Activated B cell treated with CpG ODN at 0.5 μM for 24 hours (primary cell): Measurements from ENCODE around the gene TRIM62. TPM values are rescaled to one million over a fixed set of nuclear protein-coding genes. Genes with fewer than 3 reads are reported as not detected.
A peak's percentile ranks its signal among the peaks of the same experiment; 100 is the strongest.

Experiments
- ATAC-seq: fragments of 200-7000 bp; cut with Tn5 transposase; one replicate; pipeline ENCODE4 v1.10.0; 2021; ENCODE audit warnings: low read depth, mild to moderate bottlenecking, moderate library complexity
- CTCF ChIA-PET: fragments of 350-600 bp; sonication (Branson Sonifier 250); formaldehyde crosslinking; loops from one replicate; lab custom pipeline; 2021; ENCODE audit warnings: antibody characterized with exemption; lab: Charles Lee
- POLR2A ChIA-PET: fragments of 350-600 bp; sonication (Branson Sonifier 250); formaldehyde crosslinking; loops from one replicate; lab custom pipeline; 2021; ENCODE audit warnings: antibody characterized with exemption; lab: Charles Lee
- DNase-seq: peaks from one replicate; pipeline ENCODE4 v3.0.0; 2022
- H3K27ac Mint-ChIP-seq: one replicate; pipeline ENCODE4 v1.8.0; 2020; ENCODE audit warnings: mixed read lengths
- H3K27me3 Mint-ChIP-seq: one replicate; pipeline ENCODE4 v1.8.0; 2021; ENCODE audit warnings: mixed read lengths
- H3K36me3 Mint-ChIP-seq: one replicate; pipeline ENCODE4 v1.8.0; 2021; ENCODE audit warnings: low read depth, mixed read lengths
- H3K4me1 Mint-ChIP-seq: one replicate; pipeline ENCODE4 v1.8.0; 2021; ENCODE audit warnings: mixed read lengths
- H3K4me3 Mint-ChIP-seq: one replicate; pipeline ENCODE4 v1.8.0; 2020; ENCODE audit warnings: mild to moderate bottlenecking, mixed read lengths
- H3K9me3 Mint-ChIP-seq: one replicate; pipeline ENCODE4 v1.8.0; 2020; ENCODE audit warnings: mixed read lengths
- CTCF ChIP-seq: fragments of 200-600 bp; IDR thresholded peaks from one replicate; pipeline ENCODE4 v1.8.0; 2022; ENCODE audit warnings: antibody characterized with exemption, mild to moderate bottlenecking
- intact Hi-C: fragments of 100-400 bp; cut with micrococcal nuclease; formaldehyde crosslinking; loops from one replicate; pipeline ENCODE4 v1.15.1; 2024
- total RNA-seq: library from RNA; stranded (reverse); gene quantifications from 2 replicates; pipeline ENCODE4 v1.2.3, GENCODE V29; 2022

Gene TRIM62
- total RNA-seq, 1 donor from 2014 or later = 10.1 TPM

DNA sequence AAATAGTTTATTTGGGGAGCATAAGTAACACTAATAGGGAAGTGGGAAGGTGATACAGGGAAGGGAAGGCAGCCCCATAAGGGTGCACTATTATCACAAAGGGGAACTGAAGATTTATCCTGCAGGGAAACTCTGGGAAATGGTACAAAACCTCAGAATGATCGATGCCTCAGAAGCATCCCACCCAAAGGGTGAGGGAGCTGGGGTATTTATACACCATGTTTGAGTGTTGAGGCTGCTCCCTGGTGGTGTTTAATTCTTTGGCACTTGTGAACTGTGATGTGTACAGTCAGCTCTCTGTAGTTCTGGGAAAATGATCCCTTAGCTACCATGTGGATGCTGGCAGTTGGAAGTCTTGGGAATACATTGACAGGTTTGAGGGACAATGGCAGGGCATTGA lies 5.1 kb upstream of the TRIM62 start:
- ATAC-seq (no peak), DNase-seq (no peak)
- Mint-ChIP-seq H3K4me3 (no peak overlapping the region), H3K27me3 (peaks cover 24% of the 10 kb centered on the region), H3K9me3 (no peaks in the 10 kb centered on the region), H3K27ac (no peak overlapping the region), H3K4me1 (peaks cover 7% of the 10 kb centered on the region), H3K36me3 (no peaks in the 10 kb centered on the region)
- CTCF ChIA-PET = no interaction called here
- intact Hi-C loops = no loop called here
- POLR2A ChIA-PET = no interaction called here
- no peak for TF ChIP-seq CTCF

DNA sequence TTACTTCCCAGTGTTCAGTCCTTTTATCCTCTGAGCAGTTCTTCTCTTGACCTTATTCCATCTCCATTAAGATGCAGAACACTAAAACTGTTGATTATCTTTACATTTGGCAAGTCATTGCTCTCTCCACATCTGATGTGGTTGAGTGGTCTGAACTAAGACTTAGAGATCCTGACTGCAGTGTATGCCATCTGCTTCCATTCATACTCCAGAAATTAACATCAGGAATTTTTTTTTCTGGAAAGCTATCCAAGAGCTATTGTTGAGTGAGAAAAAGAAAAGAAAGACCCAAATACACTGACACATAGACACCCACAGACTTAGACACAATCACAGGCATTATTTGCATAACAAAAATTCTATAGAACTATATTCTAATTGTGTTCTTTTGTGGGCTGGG lies 3.7 kb upstream of the TRIM62 start:
- intact Hi-C loops = no loop called here
- TF ChIP-seq CTCF = no peak
- no peak for DNase-seq
- H3K9me3 Mint-ChIP-seq = no peaks in the 10 kb centered on the region
- H3K27me3 Mint-ChIP-seq = peaks cover 18% of the 10 kb centered on the region
- no peaks in the 10 kb centered on the region for H3K36me3 Mint-ChIP-seq
- no peak for ATAC-seq
- ChIA-PET CTCF (no interaction called here), POLR2A (interaction anchor here (0.9 kb wide), 1 partner anchor 12 kb away, joined by 4 read pairs; no protein-coding TSS in a partner anchor)
- H3K4me3 Mint-ChIP-seq = no peak overlapping the region
- H3K4me1 Mint-ChIP-seq = peaks cover 13% of the 10 kb centered on the region
- H3K27ac Mint-ChIP-seq = no peak overlapping the region

DNA sequence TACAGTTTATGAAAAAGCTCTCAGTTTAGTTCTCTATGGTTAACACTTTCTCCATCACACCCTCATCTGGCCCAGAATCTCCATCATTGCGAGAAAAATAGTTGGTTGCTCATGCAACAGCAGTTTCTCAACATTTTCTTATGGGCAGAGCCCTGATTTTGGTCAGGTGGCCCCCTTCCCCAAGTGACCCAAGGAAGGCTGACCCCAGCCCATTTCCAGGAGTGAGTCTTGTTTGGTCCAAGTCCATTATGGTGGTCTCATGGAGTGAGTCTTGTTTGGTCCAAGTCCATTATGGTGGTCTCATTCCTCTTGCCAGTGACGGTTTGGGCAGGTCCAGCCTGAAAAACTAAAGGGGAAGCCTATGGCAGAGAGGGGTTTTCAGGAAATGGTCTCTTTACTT lies 1.5 kb upstream of the TRIM62 start:
- Mint-ChIP-seq H3K27me3 (peaks cover 15% of the 10 kb centered on the region), H3K36me3 (peaks cover 3% of the 10 kb centered on the region), H3K4me3 (no peak overlapping the region), H3K4me1 (peaks cover 21% of the 10 kb centered on the region), H3K9me3 (no peaks in the 10 kb centered on the region), H3K27ac (no peak overlapping the region)
- no peak for DNase-seq
- ChIA-PET POLR2A (no interaction called here), CTCF (no interaction called here)
- no peak for ATAC-seq
- intact Hi-C loops = loop anchor here (5.0 kb wide), 2 partner anchors 289 to 366 kb away; partner anchors contain the start of genes S100PBP, YARS1 and ZSCAN20
- TF ChIP-seq CTCF = no peak

- Mint-ChIP-seq H3K36me3 (peaks cover 3% of the 10 kb centered on the region), H3K9me3 (no peaks in the 10 kb centered on the region), H3K27me3 (peaks cover 15% of the 10 kb centered on the region), H3K4me3 (peak overlapping the region; percentile 72), H3K27ac (no peak overlapping the region), H3K4me1 (peaks cover 21% of the 10 kb centered on the region)
- no peak for ATAC-seq
- intact Hi-C loops = loop anchor here (5.0 kb wide), 2 partner anchors 289 to 366 kb away; partner anchors contain the start of genes S100PBP, YARS1 and ZSCAN20
- ChIA-PET CTCF (no interaction called here), POLR2A (interaction anchor here (2.6 kb wide), 1 partner anchor 56 kb away, joined by 54 read pairs; no protein-coding TSS in a partner anchor)
- TF ChIP-seq CTCF = no peak
- no peak for DNase-seq
Measured at GRCh38 chr1:33182896-33183295, 1.1 kb upstream of the TRIM62 start.

GRCh38 chr1:33182401-33182841 lies 578 bp upstream of the TRIM62 start:
- no peaks in the 10 kb centered on the region for H3K9me3 Mint-ChIP-seq
- peaks cover 3% of the 10 kb centered on the region for H3K36me3 Mint-ChIP-seq
- DNase-seq (no peak), ATAC-seq (no peak)
- H3K27ac Mint-ChIP-seq = no peak overlapping the region
- H3K4me1 Mint-ChIP-seq = peaks cover 21% of the 10 kb centered on the region
- intact Hi-C loops = loop anchor here (5.0 kb wide), 2 partner anchors 290 to 365 kb away; partner anchors contain the start of genes S100PBP, YARS1 and ZSCAN20
- peak overlapping the region; percentile 72 for H3K4me3 Mint-ChIP-seq
- ChIA-PET CTCF (interaction anchor here (2.2 kb wide), 1 partner anchor 55 kb away, joined by 9 read pairs; no protein-coding TSS in a partner anchor), POLR2A (interaction anchor here (0.6 to 2.6 kb wide), 9 partner anchors 56 to 1393 kb away, joined by 3 to 54 read pairs (median 4); partner anchors contain the start of genes S100PBP and YARS1)
- peaks cover 14% of the 10 kb centered on the region for H3K27me3 Mint-ChIP-seq
- TF ChIP-seq CTCF = no peak
